ENCODE data around the gene MROH2B. TPM values are rescaled to one million over a fixed set of nuclear protein-coding genes. Genes with fewer than 3 reads are reported as not detected.

The MROH2B gene
- total RNA-seq, 2 donors from 2014 or later: 7.3 TPM; not detected in 1

DNA sequence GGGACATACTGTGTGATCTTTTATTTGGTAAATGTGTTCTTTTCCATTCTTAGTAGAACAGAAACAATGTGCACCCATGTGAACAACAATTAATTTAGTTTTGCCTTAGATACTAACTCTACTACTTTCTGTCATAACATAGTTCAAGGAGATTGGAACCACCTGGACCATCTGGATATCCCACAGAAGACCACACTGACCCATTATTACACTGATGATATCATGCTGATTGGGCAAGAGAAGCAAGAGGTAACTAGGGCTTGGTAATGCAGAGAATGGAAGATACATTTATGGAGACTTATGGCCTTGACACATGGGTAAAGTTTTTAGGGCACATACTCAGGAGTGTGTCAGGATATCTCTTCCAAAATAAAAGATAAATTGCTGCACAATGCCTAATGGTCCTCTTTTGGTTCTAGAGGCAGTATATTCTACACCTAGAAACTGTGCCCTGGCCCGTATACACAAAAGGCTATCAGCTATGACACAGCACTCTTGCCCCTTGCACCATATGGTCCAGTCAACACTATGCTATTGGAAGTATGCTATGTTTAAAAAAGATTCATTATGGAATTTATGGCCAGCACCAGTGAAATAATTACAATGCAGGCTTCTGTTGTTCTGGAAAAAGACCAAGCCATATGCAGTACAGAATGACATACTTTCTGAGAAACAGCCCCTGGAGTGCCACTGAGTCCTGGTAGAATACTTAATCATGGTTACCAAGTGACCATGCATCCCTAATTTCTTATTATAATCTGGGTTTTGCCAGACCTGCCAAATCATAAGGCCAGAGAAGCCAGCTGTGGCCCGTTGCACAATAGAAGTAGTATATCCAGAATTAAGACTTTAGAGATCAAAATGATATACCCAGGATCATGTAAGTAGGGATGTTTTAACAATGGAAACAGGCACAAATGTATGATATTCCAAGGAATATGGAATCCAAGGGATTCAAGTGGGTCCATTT, 41.6 kb upstream of the MROH2B start:
- WGBS: 77% methylated on average over 2 of the region's 2 CpGs
- TF ChIP-seq POLR2AphosphoS5 (IDR thresholded peaks at IDR 0.05): no peak
- no peak for TF ChIP-seq POLR2A (IDR thresholded peaks at IDR 0.05)
- TF ChIP-seq, protein P1, sequence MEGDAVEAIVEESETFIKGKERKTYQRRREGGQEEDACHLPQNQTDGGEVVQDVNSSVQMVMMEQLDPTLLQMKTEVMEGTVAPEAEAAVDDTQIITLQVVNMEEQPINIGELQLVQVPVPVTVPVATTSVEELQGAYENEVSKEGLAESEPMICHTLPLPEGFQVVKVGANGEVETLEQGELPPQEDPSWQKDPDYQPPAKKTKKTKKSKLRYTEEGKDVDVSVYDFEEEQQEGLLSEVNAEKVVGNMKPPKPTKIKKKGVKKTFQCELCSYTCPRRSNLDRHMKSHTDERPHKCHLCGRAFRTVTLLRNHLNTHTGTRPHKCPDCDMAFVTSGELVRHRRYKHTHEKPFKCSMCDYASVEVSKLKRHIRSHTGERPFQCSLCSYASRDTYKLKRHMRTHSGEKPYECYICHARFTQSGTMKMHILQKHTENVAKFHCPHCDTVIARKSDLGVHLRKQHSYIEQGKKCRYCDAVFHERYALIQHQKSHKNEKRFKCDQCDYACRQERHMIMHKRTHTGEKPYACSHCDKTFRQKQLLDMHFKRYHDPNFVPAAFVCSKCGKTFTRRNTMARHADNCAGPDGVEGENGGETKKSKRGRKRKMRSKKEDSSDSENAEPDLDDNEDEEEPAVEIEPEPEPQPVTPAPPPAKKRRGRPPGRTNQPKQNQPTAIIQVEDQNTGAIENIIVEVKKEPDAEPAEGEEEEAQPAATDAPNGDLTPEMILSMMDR (IDR thresholded peaks at IDR 0.05): no peak
- H3K27me3 ChIP-seq (replicated peaks; ENCODE audit: insufficient read depth): no peaks in the 10 kb centered on the region
- no peaks in the 10 kb centered on the region for H3K4me1 ChIP-seq (replicated peaks)
- no peaks in the 10 kb centered on the region for H3K36me3 ChIP-seq
- no peak for DNase-seq (ENCODE audit: low spot score)
- no peaks in the 10 kb centered on the region for H3K9me3 ChIP-seq
- intact Hi-C loops (cut with DNase I): no loop called here
- H3K27ac ChIP-seq: no peak overlapping the region
- H3K4me3 ChIP-seq: no peak overlapping the region

DNA sequence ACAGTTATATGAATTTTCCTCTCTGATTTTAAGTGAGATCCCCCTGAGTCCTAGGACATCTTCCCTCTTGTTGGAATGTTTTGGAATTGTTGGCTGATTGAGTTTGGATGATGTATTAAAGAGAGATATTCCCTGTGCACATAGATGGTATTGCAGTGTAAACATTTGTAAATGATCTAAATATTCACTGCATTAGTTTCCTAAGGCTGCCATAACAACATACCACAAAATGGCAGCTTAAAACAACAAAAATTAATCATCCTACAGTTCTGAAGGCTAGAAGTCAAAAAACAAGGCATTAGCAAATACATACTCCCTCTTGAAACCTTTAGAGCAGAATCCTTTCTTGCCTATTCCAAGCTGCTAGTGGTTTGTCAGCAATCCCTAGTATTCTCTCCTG, 38.0 kb upstream of the MROH2B start:
- intact Hi-C loops (cut with DNase I): no loop called here
- TF ChIP-seq POLR2A (IDR thresholded peaks at IDR 0.05) (no peak), POLR2AphosphoS5 (IDR thresholded peaks at IDR 0.05) (no peak)
- Histone ChIP-seq H3K4me1 (replicated peaks) (no peaks in the 10 kb centered on the region), H3K4me3 (no peak overlapping the region), H3K9me3 (no peaks in the 10 kb centered on the region), H3K27me3 (replicated peaks; ENCODE audit: insufficient read depth) (no peaks in the 10 kb centered on the region), H3K27ac (no peak overlapping the region), H3K36me3 (no peaks in the 10 kb centered on the region)
- DNase-seq (ENCODE audit: low spot score): no peak

DNA sequence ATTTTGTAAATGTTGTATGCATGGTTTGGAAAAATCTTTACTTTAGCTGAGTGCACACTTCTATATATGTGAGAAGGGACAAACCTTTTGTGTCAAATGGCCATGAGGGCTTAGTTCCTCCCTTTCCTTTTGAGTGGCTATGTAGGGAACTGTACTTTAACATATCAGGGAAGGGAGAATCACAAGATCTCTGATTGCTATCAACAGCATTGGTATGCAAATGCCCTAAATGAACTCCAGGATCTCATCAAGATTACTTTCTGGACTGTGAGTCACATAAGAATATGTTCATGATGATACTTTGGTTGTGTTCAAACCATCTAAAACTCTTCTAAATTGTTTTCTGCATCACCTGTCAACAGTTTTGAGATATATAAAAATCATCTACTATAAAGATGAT, 31.2 kb upstream of the MROH2B start:
- no peak for DNase-seq (ENCODE audit: low spot score)
- TF ChIP-seq, protein P1 (IDR thresholded peaks at IDR 0.05): no peak
- TF ChIP-seq POLR2AphosphoS5 (IDR thresholded peaks at IDR 0.05): no peak
- TF ChIP-seq POLR2A (IDR thresholded peaks at IDR 0.05): no peak
- Histone ChIP-seq H3K36me3 (no peaks in the 10 kb centered on the region), H3K4me3 (no peak overlapping the region), H3K4me1 (replicated peaks) (no peaks in the 10 kb centered on the region), H3K27me3 (replicated peaks; ENCODE audit: insufficient read depth) (no peaks in the 10 kb centered on the region), H3K9me3 (no peaks in the 10 kb centered on the region), H3K27ac (no peak overlapping the region)
- intact Hi-C loops (cut with DNase I): no loop called here

DNA sequence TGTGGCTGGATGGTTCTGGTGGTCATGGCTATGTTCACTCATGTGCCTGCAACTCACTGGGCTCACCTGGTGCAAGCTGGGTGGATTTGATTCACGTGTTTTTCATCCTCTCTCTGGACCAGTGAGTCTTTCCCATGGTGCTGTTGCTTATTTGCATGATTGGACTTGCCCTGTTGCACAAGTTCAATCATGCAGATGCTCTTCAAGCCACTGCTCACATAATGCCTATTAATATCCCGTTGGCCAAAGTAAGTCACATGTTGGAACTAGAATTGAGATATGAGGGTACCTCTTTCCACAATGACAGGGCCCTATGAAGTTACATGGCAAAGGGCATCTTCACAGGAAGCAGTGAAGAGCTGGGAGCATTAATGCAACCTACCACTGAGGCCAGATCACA, 26.5 kb upstream of the MROH2B start:
- Histone ChIP-seq H3K36me3 (no peaks in the 10 kb centered on the region), H3K27me3 (replicated peaks; ENCODE audit: insufficient read depth) (no peaks in the 10 kb centered on the region), H3K4me3 (no peak overlapping the region), H3K27ac (no peak overlapping the region), H3K9me3 (no peaks in the 10 kb centered on the region), H3K4me1 (replicated peaks) (no peaks in the 10 kb centered on the region)
- TF ChIP-seq, protein P1 (IDR thresholded peaks at IDR 0.05): no peak
- DNase-seq (ENCODE audit: low spot score): no peak
- WGBS: 25% methylated on average over 2 of the region's 2 CpGs
- intact Hi-C loops (cut with DNase I): no loop called here

DNA sequence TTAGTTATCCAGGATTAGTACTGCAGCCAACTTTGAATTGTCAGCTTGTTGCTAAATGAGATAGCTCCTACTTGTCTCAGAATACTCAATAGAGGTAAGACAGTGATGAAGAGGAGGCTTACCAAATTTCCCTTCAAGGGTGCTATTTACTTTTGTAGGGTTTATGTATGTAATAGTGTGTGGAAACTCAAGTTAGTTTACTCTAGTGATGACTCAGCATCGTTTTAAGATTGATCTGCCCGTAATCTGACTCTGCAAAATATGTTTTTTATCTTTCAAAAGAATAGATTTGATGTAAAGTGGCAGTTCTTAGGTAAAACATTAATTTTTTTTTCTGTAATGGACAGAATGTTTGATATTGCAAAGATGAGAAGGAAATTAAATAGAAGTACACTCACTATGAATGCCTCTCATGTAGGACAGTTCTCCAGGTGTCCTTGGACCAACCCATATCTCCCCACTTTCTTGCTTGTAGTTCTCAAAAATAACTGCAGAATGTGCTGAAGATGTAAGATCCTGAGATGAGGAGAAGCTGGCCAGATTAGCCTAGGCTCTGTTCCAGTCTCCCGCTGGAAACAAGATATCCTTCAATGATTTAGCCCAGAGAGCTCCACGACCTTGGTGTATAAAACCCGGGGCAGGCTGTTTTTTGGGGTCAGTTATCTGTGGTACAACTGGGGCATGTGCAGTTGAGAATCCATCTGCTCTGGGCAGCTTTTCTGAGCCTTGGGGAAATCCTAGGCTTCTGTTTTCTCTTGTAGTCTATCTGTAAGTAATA, 24.4 kb upstream of the MROH2B start:
- Histone ChIP-seq H3K4me1 (replicated peaks) (no peaks in the 10 kb centered on the region), H3K36me3 (no peaks in the 10 kb centered on the region), H3K27me3 (replicated peaks; ENCODE audit: insufficient read depth) (no peaks in the 10 kb centered on the region), H3K4me3 (no peak overlapping the region), H3K27ac (no peak overlapping the region), H3K9me3 (no peaks in the 10 kb centered on the region)
- TF ChIP-seq POLR2AphosphoS5 (IDR thresholded peaks at IDR 0.05) (no peak), POLR2A (IDR thresholded peaks at IDR 0.05) (no peak)
- TF ChIP-seq, protein P1 (IDR thresholded peaks at IDR 0.05): no peak
- WGBS: 67% methylated on average over 5 of the region's 5 CpGs
- no peak for DNase-seq (ENCODE audit: low spot score)
- intact Hi-C loops (cut with DNase I): no loop called here

Data from prostate gland (tissue), 2 donors.